Endothelial cell of umbilical vein (primary cell): ENCODE data around the gene ZNRF3. TPM values are rescaled to one million over a fixed set of nuclear protein-coding genes. Genes with fewer than 3 reads are reported as not detected.

Experiments used
- BruUV-seq: library from RNA; stranded (reverse); fragments of 400-500 nt; replicated peaks from 2 replicates; lab custom pipeline; 2021; lab: Mats Ljungman, UMichigan
- CTCF ChIA-PET: fragments of 300-600, 350-600 bp; sonication (Branson Sonifier 250); formaldehyde crosslinking; loops from one replicate; lab custom pipeline; 2021; ENCODE audit warnings: antibody characterized with exemption, inconsistent platforms; lab: Charles Lee
- POLR2A ChIA-PET: fragments of 300-600, 350-600 bp; sonication (Branson Sonifier 250); formaldehyde crosslinking; loops from one replicate; lab custom pipeline; 2021; ENCODE audit warnings: antibody characterized with exemption, inconsistent platforms; lab: Charles Lee
- DNase-seq: peaks from one replicate; pipeline ENCODE4 v3.0.0-alpha.2; 2011; ENCODE audit warnings: low read depth, low spot score
- FAIRE-seq: peaks from 2 replicates; lab custom pipeline; 2011; peaks lifted over from hg19 to GRCh38; lab: Jason Lieb, UNC
- H2AFZ ChIP-seq: 2 replicates; pipeline ENCODE4 v1.6.0; 2012; ENCODE audit warnings: low read depth, low read length, control low read depth, inconsistent platforms
- H3K27ac ChIP-seq: 2 replicates; pipeline ENCODE4 v1.5.1; 2011; ENCODE audit warnings: low read depth, mild to moderate bottlenecking, control low read depth, low read length, moderate library complexity; ENCODE audit not compliant: insufficient read depth
- H3K27me3 ChIP-seq, 2 experiments: 2 replicates each; pipeline versions ENCODE4 v1.6.0 to v1.6.1; 2011; ENCODE audit warnings: low read length in 2 of 2, mixed read lengths in 1 of 2; ENCODE audit not compliant: control insufficient read depth in 2 of 2, insufficient read depth in 2 of 2
- H3K36me3 ChIP-seq, 2 experiments: 2 replicates in 1 of 2; 3 replicates in 1 of 2; pipeline ENCODE4 v1.5.1; 2011; ENCODE audit warnings: low read length in 2 of 2, mild to moderate bottlenecking in 1 of 2, moderate library complexity in 1 of 2; ENCODE audit not compliant: control insufficient read depth in 2 of 2, insufficient read depth in 2 of 2; ENCODE audit errors: extremely low read depth in 1 of 2
- H3K4me1 ChIP-seq: 3 replicates; pipeline ENCODE4 v1.5.1; 2011; ENCODE audit warnings: mild to moderate bottlenecking, low read length; ENCODE audit not compliant: control insufficient read depth, insufficient read depth; ENCODE audit errors: extremely low read depth
- H3K4me2 ChIP-seq: 2 replicates; pipeline ENCODE4 v1.6.1; 2011; ENCODE audit warnings: low read length, control low read depth, mixed read lengths; ENCODE audit not compliant: insufficient read depth
- H3K4me3 ChIP-seq, 3 experiments: fragments of 200-600 bp in 1 of 3; sonication (generic), shearing (Covaris generic) in 1 of 3; replicated peaks in 1 of 3; 2 replicates each; pipeline ENCODE4 v1.5.1; 2011 to 2016; ENCODE audit warnings: control low read depth in 3 of 3, low read length in 3 of 3, mild to moderate bottlenecking in 2 of 3, inconsistent platforms in 1 of 3, low read depth in 1 of 3, moderate library complexity in 1 of 3; ENCODE audit not compliant: insufficient read depth in 1 of 3
- H3K79me2 ChIP-seq: 2 replicates; pipeline ENCODE4 v1.6.0; 2012; ENCODE audit warnings: low read length, inconsistent platforms; ENCODE audit not compliant: control insufficient read depth, insufficient read depth
- H3K9ac ChIP-seq: replicated peaks from 2 replicates; pipeline ENCODE3; 2011; ENCODE audit warnings: low read length, control low read depth; ENCODE audit not compliant: insufficient read depth; ENCODE audit errors: extremely low read depth
- H3K9me1 ChIP-seq: replicated peaks from 3 replicates; pipeline ENCODE4 v1.6.0; 2011; ENCODE audit warnings: mild to moderate bottlenecking, low read length; ENCODE audit not compliant: control insufficient read depth, insufficient read depth; ENCODE audit errors: extremely low read depth
- H3K9me3 ChIP-seq: replicated peaks from 2 replicates; pipeline ENCODE4 v1.5.1; 2012; ENCODE audit warnings: low read length, inconsistent platforms; ENCODE audit not compliant: control insufficient read depth, insufficient read depth
- H4K20me1 ChIP-seq: replicated peaks from 2 replicates; pipeline ENCODE3; 2011; ENCODE audit warnings: mild to moderate bottlenecking, low read length; ENCODE audit not compliant: control insufficient read depth, insufficient read depth; ENCODE audit errors: extremely low read depth
- CTCF ChIP-seq, 2 donors: IDR thresholded peaks; 1 replicate in 1 of 2; 2 replicates in 1 of 2; pipeline ENCODE4 v1.5.1; 2011; ENCODE audit warnings: low read length in 2 of 2, mild to moderate bottlenecking in 2 of 2, moderate library complexity in 2 of 2, control low read depth in 1 of 2, inconsistent platforms in 1 of 2, low read depth in 1 of 2; ENCODE audit not compliant: insufficient read depth in 1 of 2; ENCODE audit errors: extremely low read depth in 1 of 2
- EZH2 ChIP-seq: IDR thresholded peaks from 2 replicates; pipeline ENCODE4 v1.6.1; 2012; ENCODE audit warnings: borderline replicate concordance, low read depth, mild to moderate bottlenecking, moderate library complexity, low read length, inconsistent platforms; ENCODE audit not compliant: severe bottlenecking
- FOS ChIP-seq: IDR thresholded peaks from 2 replicates; pipeline ENCODE4 v1.6.1; 2011; ENCODE audit warnings: mild to moderate bottlenecking, low read length, moderate library complexity, borderline replicate concordance; ENCODE audit not compliant: insufficient read depth
- GATA2 ChIP-seq: IDR thresholded peaks from 2 replicates; pipeline ENCODE4 v1.7.0; 2011; ENCODE audit warnings: low read depth, mild to moderate bottlenecking, moderate library complexity, mixed read lengths, low read length; ENCODE audit not compliant: insufficient read length, insufficient read depth
- JUN ChIP-seq: IDR thresholded peaks from 2 replicates; pipeline ENCODE4 v1.6.1; 2011; ENCODE audit warnings: borderline replicate concordance, low read depth; ENCODE audit not compliant: insufficient read length, insufficient read depth
- MAX ChIP-seq: IDR thresholded peaks from 2 replicates; pipeline ENCODE4 v1.6.1; 2011; ENCODE audit not compliant: insufficient read depth, insufficient read length
- MYC ChIP-seq: IDR thresholded peaks from one replicate; pipeline ENCODE4 v1.6.1; 2011; ENCODE audit warnings: mild to moderate bottlenecking, low read depth, low read length
- POLR2A ChIP-seq: IDR thresholded peaks from 2 replicates; pipeline ENCODE4 v1.6.1; 2012; ENCODE audit warnings: low read depth, mild to moderate bottlenecking, control low read depth, low read length
- POLR2AphosphoS5 ChIP-seq: IDR thresholded peaks from 2 replicates; pipeline ENCODE4 v1.6.1; 2012; ENCODE audit warnings: low read depth, mild to moderate bottlenecking, control low read depth, low read length, moderate library complexity; ENCODE audit not compliant: insufficient read depth
- dilution Hi-C: fragments of 300-500 bp; cut with MboI; formaldehyde crosslinking; loops from one replicate; pipeline ENCODE4 v1.15.0; 2019; ENCODE audit warnings: low sequenced_read_pairs; ENCODE audit not compliant: extremely low pct_ligation_motif_present
- intact Hi-C: fragments of 100-400 bp; cut with micrococcal nuclease; formaldehyde crosslinking; loops from one replicate; pipeline ENCODE4 v1.10.0; 2022
- polyA plus RNA-seq, 4 experiments: library from polyadenylated mRNA; depleted of rRNA in 3 of 4; stranded (reverse) in 3 of 4; unstranded in 1 of 4; fragments of >200 nt; gene quantifications; 2 replicates each; pipeline versions ENCODE4 v1.2.1 to v1.2.3, GENCODE V29; 2011 to 2012; ENCODE audit warnings: missing spikeins in 1 of 4
- total RNA-seq: library from RNA; stranded (reverse); gene quantifications from 2 replicates; pipeline ENCODE4 v1.2.3, GENCODE V29; 2021

Gene ZNRF3
- total and polyA plus RNA-seq, 2 donors (not counting 3 experiments of a cell fraction or from before 2014, with no cell fraction given), result 2.7 to 5.2 TPM

- TF ChIP-seq POLR2A, result no peak
- no peak for TF ChIP-seq EZH2
- no peak for TF ChIP-seq FOS
- no peak for TF ChIP-seq GATA2
- TF ChIP-seq CTCF (IDR thresholded peaks at IDR 0.05; ENCODE audit: extremely low read depth in 1 of 2, insufficient read depth in 1 of 2, low read depth in 1 of 2, low read length in 2 of 2), result no peak
- TF ChIP-seq JUN, result no peak
- TF ChIP-seq POLR2AphosphoS5, result no peak
- TF ChIP-seq MAX, result no peak
- no peak for TF ChIP-seq MYC
- CTCF ChIA-PET, result no interaction called here
- Histone ChIP-seq H3K9me1 (no peaks in the 10 kb centered on the region), H3K4me1 (no peaks in the 10 kb centered on the region), H3K36me3 (no peaks in the 10 kb centered on the region), H3K4me3 (no peak overlapping the region), H3K27ac (no peak overlapping the region), H3K4me2 (no peak overlapping the region), H3K79me2 (no peaks in the 10 kb centered on the region), H4K20me1 (no peaks in the 10 kb centered on the region), H3K9me3 (no peaks in the 10 kb centered on the region), H2AFZ (no peak overlapping the region), H3K9ac (no peak overlapping the region), H3K27me3 (no peaks in the 10 kb centered on the region)
- no TSS peak for BruUV-seq
- no peak for FAIRE-seq
- dilution Hi-C loops (no loop called here), intact Hi-C loops (no loop called here)
- no peak for DNase-seq
- POLR2A ChIA-PET, result no interaction called here
Observed at GRCh38 chr22:28838971-28839370, 44.4 kb upstream of the ZNRF3 start.
